ENCODE results near the gene TSPAN12. TPM values are rescaled to one million over a fixed set of nuclear protein-coding genes. Genes with fewer than 3 reads are reported as not detected.

The TSPAN12 gene
- total and polyA plus RNA-seq, 2 donors (not counting 1 experiment from before 2014, with no cell fraction given): not detected

DNA sequence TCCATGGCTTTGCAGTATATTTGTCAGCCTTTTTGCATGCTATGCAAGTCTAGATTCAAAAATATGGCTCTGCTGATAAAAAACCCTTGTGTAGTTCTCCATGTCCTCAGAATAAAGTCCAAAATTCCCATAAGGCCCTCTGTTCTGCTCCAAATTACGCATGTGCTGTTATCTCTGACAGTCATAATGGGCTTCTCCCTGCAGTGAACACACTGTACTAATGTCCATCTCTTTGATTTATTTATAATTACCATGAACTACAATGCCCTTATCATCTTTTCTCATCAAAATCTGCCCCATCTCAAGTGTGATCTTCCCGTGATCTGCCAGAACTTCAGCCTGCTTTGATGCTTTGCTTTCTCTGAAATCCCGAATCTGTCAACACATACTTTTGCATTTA lies 87.7 kb downstream of the TSPAN12 start:
- H3K4me1 Mint-ChIP-seq: no peaks in the 10 kb centered on the region
- intact Hi-C loops (cut with micrococcal nuclease): no loop called here
- H3K27ac Mint-ChIP-seq: no peak overlapping the region
- Histone ChIP-seq H3K36me3 (replicated peaks in 1 of 2; ENCODE audit: control extremely low read depth in 1 of 2, control insufficient read depth in 1 of 2, extremely low read depth in 1 of 2, insufficient read depth in 2 of 2, low read length in 1 of 2) (no peaks in the 10 kb centered on the region), H3K27me3 (replicated peaks in 1 of 4; ENCODE audit: control extremely low read depth in 1 of 4, control insufficient read depth in 3 of 4, insufficient read depth in 4 of 4, low read length in 3 of 4) (no peaks in the 10 kb centered on the region), H3K9ac (ENCODE audit: low read length) (no peak overlapping the region), H3K79me2 (ENCODE audit: control insufficient read depth, insufficient read depth, low read length) (no peaks in the 10 kb centered on the region), H3K9me3 (ENCODE audit: control extremely low read depth in 1 of 3, control insufficient read depth in 2 of 3, insufficient read depth in 1 of 3, low read length in 2 of 3) (no peaks in the 10 kb centered on the region), H3K4me1 (ENCODE audit: control insufficient read depth in 2 of 2, insufficient read depth in 2 of 2, low read length in 2 of 2) (no peaks in the 10 kb centered on the region), H3K27ac (ENCODE audit: low read length in 2 of 2) (no peak overlapping the region), H2AFZ (ENCODE audit: insufficient read depth, low read depth, low read length, poor library complexity, severe bottlenecking) (no peak overlapping the region), H4K20me1 (ENCODE audit: control insufficient read depth, insufficient read depth, low read length, poor library complexity, severe bottlenecking) (no peaks in the 10 kb centered on the region), H3K4me2 (replicated peaks; ENCODE audit: low read depth, low read length, poor library complexity, severe bottlenecking) (no peak overlapping the region), H3K4me3 (ENCODE audit: control extremely low read depth in 1 of 5, extremely low read depth in 1 of 5, insufficient read depth in 1 of 5, low read depth in 2 of 5, low read length in 4 of 5) (no peak overlapping the region)
- no peaks in the 10 kb centered on the region for H3K27me3 Mint-ChIP-seq
- H3K9me3 Mint-ChIP-seq (ENCODE audit: insufficient read depth): no peaks in the 10 kb centered on the region
- TF ChIP-seq, protein P1, sequence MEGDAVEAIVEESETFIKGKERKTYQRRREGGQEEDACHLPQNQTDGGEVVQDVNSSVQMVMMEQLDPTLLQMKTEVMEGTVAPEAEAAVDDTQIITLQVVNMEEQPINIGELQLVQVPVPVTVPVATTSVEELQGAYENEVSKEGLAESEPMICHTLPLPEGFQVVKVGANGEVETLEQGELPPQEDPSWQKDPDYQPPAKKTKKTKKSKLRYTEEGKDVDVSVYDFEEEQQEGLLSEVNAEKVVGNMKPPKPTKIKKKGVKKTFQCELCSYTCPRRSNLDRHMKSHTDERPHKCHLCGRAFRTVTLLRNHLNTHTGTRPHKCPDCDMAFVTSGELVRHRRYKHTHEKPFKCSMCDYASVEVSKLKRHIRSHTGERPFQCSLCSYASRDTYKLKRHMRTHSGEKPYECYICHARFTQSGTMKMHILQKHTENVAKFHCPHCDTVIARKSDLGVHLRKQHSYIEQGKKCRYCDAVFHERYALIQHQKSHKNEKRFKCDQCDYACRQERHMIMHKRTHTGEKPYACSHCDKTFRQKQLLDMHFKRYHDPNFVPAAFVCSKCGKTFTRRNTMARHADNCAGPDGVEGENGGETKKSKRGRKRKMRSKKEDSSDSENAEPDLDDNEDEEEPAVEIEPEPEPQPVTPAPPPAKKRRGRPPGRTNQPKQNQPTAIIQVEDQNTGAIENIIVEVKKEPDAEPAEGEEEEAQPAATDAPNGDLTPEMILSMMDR (IDR thresholded peaks at IDR 0.05): no peak
- WGBS (ENCODE audit: insufficient coverage): 92% methylated on average over 1 of the region's 3 CpGs
- CTCF ChIA-PET: no interaction called here
- DNase-seq (no peak), ATAC-seq (ENCODE audit: low read depth) (no peak)
- no peak overlapping the region for H3K4me3 Mint-ChIP-seq
- POLR2A ChIA-PET: no interaction called here

DNA sequence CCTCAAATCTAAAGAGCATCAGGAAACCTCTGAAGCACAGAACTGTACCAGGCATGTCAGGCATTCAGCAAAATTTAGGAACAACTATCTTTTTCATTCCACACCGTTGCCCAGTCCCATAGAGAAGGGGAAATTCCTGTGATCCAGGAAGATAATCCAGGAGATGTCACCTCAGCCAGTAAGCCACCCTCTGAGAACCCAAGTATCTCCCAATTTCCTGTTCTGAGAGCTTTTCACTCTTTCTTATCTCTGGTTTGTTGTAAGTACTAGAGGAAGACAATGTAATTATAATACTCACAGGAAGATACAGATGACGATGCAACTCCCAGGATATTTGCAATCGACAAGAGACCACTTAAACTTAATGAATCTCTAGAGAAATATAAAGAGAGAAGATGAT lies 97.1 kb downstream of the TSPAN12 start:
- Histone ChIP-seq H3K4me2 (replicated peaks; ENCODE audit: low read depth, low read length, poor library complexity, severe bottlenecking) (no peak overlapping the region), H3K27me3 (replicated peaks in 1 of 4; ENCODE audit: control extremely low read depth in 1 of 4, control insufficient read depth in 3 of 4, insufficient read depth in 4 of 4, low read length in 3 of 4) (no peaks in the 10 kb centered on the region), H3K9ac (ENCODE audit: low read length) (no peak overlapping the region), H3K36me3 (replicated peaks in 1 of 2; ENCODE audit: control extremely low read depth in 1 of 2, control insufficient read depth in 1 of 2, extremely low read depth in 1 of 2, insufficient read depth in 2 of 2, low read length in 1 of 2) (no peaks in the 10 kb centered on the region), H3K79me2 (ENCODE audit: control insufficient read depth, insufficient read depth, low read length) (no peaks in the 10 kb centered on the region), H3K4me1 (ENCODE audit: control insufficient read depth in 2 of 2, insufficient read depth in 2 of 2, low read length in 2 of 2) (no peaks in the 10 kb centered on the region), H4K20me1 (ENCODE audit: control insufficient read depth, insufficient read depth, low read length, poor library complexity, severe bottlenecking) (no peaks in the 10 kb centered on the region), H3K4me3 (ENCODE audit: control extremely low read depth in 1 of 5, extremely low read depth in 1 of 5, insufficient read depth in 1 of 5, low read depth in 2 of 5, low read length in 4 of 5) (no peak overlapping the region), H3K27ac (ENCODE audit: low read length in 2 of 2) (no peak overlapping the region), H3K9me3 (ENCODE audit: control extremely low read depth in 1 of 3, control insufficient read depth in 2 of 3, insufficient read depth in 1 of 3, low read length in 2 of 3) (no peaks in the 10 kb centered on the region), H2AFZ (ENCODE audit: insufficient read depth, low read depth, low read length, poor library complexity, severe bottlenecking) (no peak overlapping the region)
- H3K27me3 Mint-ChIP-seq: peaks cover 9% of the 10 kb centered on the region
- ATAC-seq (ENCODE audit: low read depth) (no peak), DNase-seq (no peak)
- no peaks in the 10 kb centered on the region for H3K9me3 Mint-ChIP-seq (ENCODE audit: insufficient read depth)
- CTCF ChIA-PET: no interaction called here
- no peaks in the 10 kb centered on the region for H3K4me1 Mint-ChIP-seq
- TF ChIP-seq EZH2 (IDR thresholded peaks at IDR 0.05; ENCODE audit: borderline replicate concordance, insufficient read depth, low read depth, low read length, poor library complexity, severe bottlenecking): no peak
- intact Hi-C loops (cut with micrococcal nuclease): no loop called here
- H3K4me3 Mint-ChIP-seq: no peak overlapping the region
- POLR2A ChIA-PET: no interaction called here
- no peak overlapping the region for H3K27ac Mint-ChIP-seq
- no CpG with 5 or more reads among the region's 3 CpGs for WGBS (ENCODE audit: insufficient coverage)
